ENCODE measurements around the gene GSE1.

- TF ChIP-seq POLR2AphosphoS5 (IDR thresholded peaks at IDR 0.05) (no peak), CTCF (IDR thresholded peaks at IDR 0.05) (no peak), POLR2A (IDR thresholded peaks at IDR 0.05) (no peak), EP300 (IDR thresholded peaks at IDR 0.05; ENCODE audit: low read depth) (no peak)
Observed at GRCh38 chr16:85609539-85609938, 3.6 kb upstream of the GSE1 start.
